Measurements from ENCODE around the gene ATP6V0E2.

ATP6V0E2 gene

DNA sequence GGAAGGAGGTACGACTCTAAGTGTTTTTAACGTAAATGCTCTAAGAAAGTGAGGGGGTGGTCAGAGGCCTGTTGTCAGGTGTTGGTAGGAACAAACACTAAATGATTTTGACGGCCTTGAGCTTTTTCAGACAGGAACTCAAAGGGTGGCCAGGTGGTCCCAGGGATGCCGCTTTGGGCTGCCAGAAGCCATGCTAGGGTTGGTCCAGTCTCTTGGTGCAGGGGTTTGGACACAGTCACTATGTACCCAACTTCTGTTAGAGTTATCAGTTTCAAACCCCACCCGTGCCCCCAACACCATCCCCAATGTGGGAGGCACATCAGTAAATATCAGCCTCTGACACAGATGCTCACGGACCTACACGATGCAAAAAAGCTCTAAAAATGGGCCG lies 9.3 kb downstream of the ATP6V0E2 start:
- Histone ChIP-seq H3F3A (ENCODE audit: control insufficient read depth, insufficient read depth) (no peaks in the 10 kb centered on the region; the same call in 1 of the 2 replicates), H3K9me2 (replicated peaks; ENCODE audit: control insufficient read depth, low read length) (no peaks in the 10 kb centered on the region), H4K20me1 (ENCODE audit: control insufficient read depth, insufficient read depth, low read depth, low read length) (no peaks in the 10 kb centered on the region), H3K36me3 (ENCODE audit: control insufficient read depth, low read length) (no peaks in the 10 kb centered on the region; the same call in 1 of the 2 replicates), H3K9me3 (ENCODE audit: control insufficient read depth, insufficient read depth, low read length) (no peaks in the 10 kb centered on the region), H3K4me2 (ENCODE audit: low read length) (no peak overlapping the region), H3K4me3 (ENCODE audit: low read length) (no peak overlapping the region), H3K4me1 (ENCODE audit: control insufficient read depth, low read length) (peaks cover 14% of the 10 kb centered on the region), H3K79me2 (ENCODE audit: control insufficient read depth, low read length) (no peaks in the 10 kb centered on the region), H3K27me3 (ENCODE audit: control insufficient read depth, low read length) (no peaks in the 10 kb centered on the region), H3K27ac (ENCODE audit: low read depth, low read length) (no peak overlapping the region)
- TF ChIP-seq EZH2phosphoT487 (IDR thresholded peaks at IDR 0.05; ENCODE audit: borderline replicate concordance, low read length) = no peak
- TF ChIP-seq, protein P1, sequence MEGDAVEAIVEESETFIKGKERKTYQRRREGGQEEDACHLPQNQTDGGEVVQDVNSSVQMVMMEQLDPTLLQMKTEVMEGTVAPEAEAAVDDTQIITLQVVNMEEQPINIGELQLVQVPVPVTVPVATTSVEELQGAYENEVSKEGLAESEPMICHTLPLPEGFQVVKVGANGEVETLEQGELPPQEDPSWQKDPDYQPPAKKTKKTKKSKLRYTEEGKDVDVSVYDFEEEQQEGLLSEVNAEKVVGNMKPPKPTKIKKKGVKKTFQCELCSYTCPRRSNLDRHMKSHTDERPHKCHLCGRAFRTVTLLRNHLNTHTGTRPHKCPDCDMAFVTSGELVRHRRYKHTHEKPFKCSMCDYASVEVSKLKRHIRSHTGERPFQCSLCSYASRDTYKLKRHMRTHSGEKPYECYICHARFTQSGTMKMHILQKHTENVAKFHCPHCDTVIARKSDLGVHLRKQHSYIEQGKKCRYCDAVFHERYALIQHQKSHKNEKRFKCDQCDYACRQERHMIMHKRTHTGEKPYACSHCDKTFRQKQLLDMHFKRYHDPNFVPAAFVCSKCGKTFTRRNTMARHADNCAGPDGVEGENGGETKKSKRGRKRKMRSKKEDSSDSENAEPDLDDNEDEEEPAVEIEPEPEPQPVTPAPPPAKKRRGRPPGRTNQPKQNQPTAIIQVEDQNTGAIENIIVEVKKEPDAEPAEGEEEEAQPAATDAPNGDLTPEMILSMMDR (IDR thresholded peaks at IDR 0.05; ENCODE audit: low read depth, low read length, poor library complexity, severe bottlenecking) = no peak

- TF ChIP-seq, protein P1 (IDR thresholded peaks at IDR 0.05; ENCODE audit: low read depth, low read length, poor library complexity, severe bottlenecking) = peak; percentile 90
- no peak for TF ChIP-seq EZH2phosphoT487 (IDR thresholded peaks at IDR 0.05; ENCODE audit: borderline replicate concordance, low read length)
Observed at GRCh38 chr7:149883452-149883861, 9.7 kb downstream of the ATP6V0E2 start.

DNA sequence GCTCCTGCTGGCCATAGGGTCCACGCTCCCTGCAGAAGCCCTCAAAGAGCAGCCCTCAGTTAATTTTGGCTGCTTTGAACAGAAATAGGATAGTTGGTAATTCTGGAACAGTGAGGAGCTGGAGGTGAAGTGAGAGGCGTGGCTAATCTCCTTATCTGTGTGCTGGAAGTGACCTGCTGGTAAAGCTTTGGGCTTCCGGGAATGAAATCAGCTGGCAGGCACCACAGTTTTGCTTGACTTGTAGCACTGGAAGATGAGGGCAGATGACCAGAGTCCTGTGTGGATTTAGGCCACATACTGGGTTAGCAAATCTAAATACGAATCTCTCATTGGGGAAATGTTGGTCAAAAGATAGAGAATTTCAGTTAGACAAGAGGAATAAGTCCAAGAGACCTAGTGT lies 10.2 kb downstream of the ATP6V0E2 start:
- no peak overlapping the region for H3K27ac ChIP-seq (ENCODE audit: low read depth, low read length)

More at GRCh38 chr7:149883452-149883861, 9.7 kb downstream of the ATP6V0E2 start:
- H3K9me3 ChIP-seq (ENCODE audit: control insufficient read depth, insufficient read depth, low read length) = no peaks in the 10 kb centered on the region
- H3K4me3 ChIP-seq (ENCODE audit: low read length) = no peak overlapping the region
- no peaks in the 10 kb centered on the region for H3K9me2 ChIP-seq (replicated peaks; ENCODE audit: control insufficient read depth, low read length)
- H3K27me3 ChIP-seq (ENCODE audit: control insufficient read depth, low read length) = no peaks in the 10 kb centered on the region
- H3F3A ChIP-seq (ENCODE audit: control insufficient read depth, insufficient read depth) = no peaks in the 10 kb centered on the region; the same call in 1 of the 2 replicates
- H3K79me2 ChIP-seq (ENCODE audit: control insufficient read depth, low read length) = no peaks in the 10 kb centered on the region
- no peaks in the 10 kb centered on the region for H3K36me3 ChIP-seq (ENCODE audit: control insufficient read depth, low read length)
- peaks cover 14% of the 10 kb centered on the region for H3K4me1 ChIP-seq (ENCODE audit: control insufficient read depth, low read length)
- no peak overlapping the region for H3K27ac ChIP-seq (ENCODE audit: low read depth, low read length)
- no peaks in the 10 kb centered on the region for H4K20me1 ChIP-seq (ENCODE audit: control insufficient read depth, insufficient read depth, low read depth, low read length)
- peak overlapping the region; percentile 10; the same call in 1 of the 2 replicates for H3K4me2 ChIP-seq (ENCODE audit: low read length)

More for the DNA sequence above, 10.2 kb downstream of the ATP6V0E2 start:
- peaks cover 14% of the 10 kb centered on the region for H3K4me1 ChIP-seq (ENCODE audit: control insufficient read depth, low read length)
- H3K9me3 ChIP-seq (ENCODE audit: control insufficient read depth, insufficient read depth, low read length) = no peaks in the 10 kb centered on the region
- no peaks in the 10 kb centered on the region for H3K9me2 ChIP-seq (replicated peaks; ENCODE audit: control insufficient read depth, low read length)
- no peaks in the 10 kb centered on the region; the same call in 1 of the 2 replicates for H3F3A ChIP-seq (ENCODE audit: control insufficient read depth, insufficient read depth)
- no peaks in the 10 kb centered on the region for H3K27me3 ChIP-seq (ENCODE audit: control insufficient read depth, low read length)
- TF ChIP-seq EZH2phosphoT487 (IDR thresholded peaks at IDR 0.05; ENCODE audit: borderline replicate concordance, low read length) = no peak
- TF ChIP-seq, protein P1 (IDR thresholded peaks at IDR 0.05; ENCODE audit: low read depth, low read length, poor library complexity, severe bottlenecking) = no peak
- H3K4me3 ChIP-seq (ENCODE audit: low read length) = no peak overlapping the region
- no peaks in the 10 kb centered on the region for H3K79me2 ChIP-seq (ENCODE audit: control insufficient read depth, low read length)
- peak overlapping the region; percentile 10; the same call in 1 of the 2 replicates for H3K4me2 ChIP-seq (ENCODE audit: low read length)
- no peaks in the 10 kb centered on the region for H4K20me1 ChIP-seq (ENCODE audit: control insufficient read depth, insufficient read depth, low read depth, low read length)
- no peaks in the 10 kb centered on the region for H3K36me3 ChIP-seq (ENCODE audit: control insufficient read depth, low read length)

All from DOHH2 (cell line).